Body of pancreas (tissue), 4 donors: ENCODE data around the gene DBX1.

Experiments used
- CTCF ChIP-seq, 7 experiments: fragments of 450-650 bp in 4 of 7; fragments of 200-600 bp in 3 of 7; sonication (generic) in 3 of 7; IDR thresholded peaks; one replicate each; pipeline ENCODE4 v1.5.1; 2016 to 2019; ENCODE audit warnings: antibody characterized with exemption in 7 of 7
- POLR2A ChIP-seq, 3 donors: fragments of 450-650 bp; IDR thresholded peaks; one replicate each; pipeline ENCODE4 v1.6.1; 2016; ENCODE audit warnings: antibody characterized with exemption in 3 of 3, mild to moderate bottlenecking in 2 of 3

- TF ChIP-seq POLR2A (IDR thresholded peaks at IDR 0.05) = no peak
- TF ChIP-seq CTCF (IDR thresholded peaks at IDR 0.05) = no peak
These were observed 44.4 kb upstream of the DBX1 start for GRCh38 chr11:20204681-20205080.
